ENCODE measurements around the gene GRM5.

Gene GRM5

GRCh38 chr11:88515002-88515401 lies 550.8 kb downstream of the GRM5 start:
- DNase-seq (ENCODE audit: low read depth): no peak
- TF ChIP-seq CTCF (IDR thresholded peaks at IDR 0.05; ENCODE audit: low read depth, low read length, missing control alignments): no peak
- H3K4me3 ChIP-seq (ENCODE audit: low read depth, low read length): no peak overlapping the region

DNA sequence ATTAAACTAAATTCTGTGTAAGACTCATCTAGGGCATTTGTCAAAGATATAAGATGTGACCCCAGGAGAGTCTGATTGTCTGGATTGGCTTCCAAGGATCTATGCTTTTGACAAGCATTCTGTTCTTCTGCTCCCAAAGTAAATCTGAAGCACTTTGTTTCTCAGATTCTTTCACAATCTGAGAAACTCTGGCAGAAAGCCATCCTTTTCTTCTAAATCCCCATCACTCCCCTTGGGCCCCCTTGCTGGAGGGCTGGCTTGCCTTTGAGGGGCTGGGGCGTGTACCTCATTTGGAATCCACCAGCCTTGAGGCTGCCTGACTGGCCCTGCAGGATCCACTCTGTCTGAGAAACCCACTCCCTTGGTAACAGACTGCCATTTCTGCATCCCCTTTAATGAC lies 554.8 kb downstream of the GRM5 start:
- no peak overlapping the region for H3K4me3 ChIP-seq (ENCODE audit: low read depth, low read length)
- TF ChIP-seq CTCF (IDR thresholded peaks at IDR 0.05; ENCODE audit: low read depth, low read length, missing control alignments): no peak
- no peak for DNase-seq (ENCODE audit: low read depth)

GRCh38 chr11:88508759-88509581 lies 556.8 kb downstream of the GRM5 start:
- no peak for TF ChIP-seq CTCF (IDR thresholded peaks at IDR 0.05; ENCODE audit: low read depth, low read length, missing control alignments)
- DNase-seq (ENCODE audit: low read depth): no peak
- no peak overlapping the region for H3K4me3 ChIP-seq (ENCODE audit: low read depth, low read length)

DNA sequence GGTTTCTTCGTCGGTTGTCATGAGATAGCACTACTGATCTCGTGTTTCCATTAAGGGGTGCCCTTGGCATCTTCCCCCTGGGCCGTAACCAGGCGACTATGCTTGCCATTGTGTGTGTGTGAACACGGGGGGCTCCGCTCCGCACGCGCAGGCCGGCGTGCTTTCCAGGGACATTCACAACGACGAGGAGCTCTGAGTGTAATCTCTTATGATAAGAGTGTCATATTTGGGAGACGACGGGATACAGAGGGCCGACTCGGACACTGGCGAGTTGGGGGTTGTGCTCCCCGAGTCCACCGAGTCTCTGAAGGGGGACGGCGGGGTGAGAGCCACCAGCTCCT lies 557.4 kb downstream of the GRM5 start:
- DNase-seq (ENCODE audit: low read depth): no peak
- H3K4me3 ChIP-seq (ENCODE audit: low read depth, low read length): no peak overlapping the region

DNA sequence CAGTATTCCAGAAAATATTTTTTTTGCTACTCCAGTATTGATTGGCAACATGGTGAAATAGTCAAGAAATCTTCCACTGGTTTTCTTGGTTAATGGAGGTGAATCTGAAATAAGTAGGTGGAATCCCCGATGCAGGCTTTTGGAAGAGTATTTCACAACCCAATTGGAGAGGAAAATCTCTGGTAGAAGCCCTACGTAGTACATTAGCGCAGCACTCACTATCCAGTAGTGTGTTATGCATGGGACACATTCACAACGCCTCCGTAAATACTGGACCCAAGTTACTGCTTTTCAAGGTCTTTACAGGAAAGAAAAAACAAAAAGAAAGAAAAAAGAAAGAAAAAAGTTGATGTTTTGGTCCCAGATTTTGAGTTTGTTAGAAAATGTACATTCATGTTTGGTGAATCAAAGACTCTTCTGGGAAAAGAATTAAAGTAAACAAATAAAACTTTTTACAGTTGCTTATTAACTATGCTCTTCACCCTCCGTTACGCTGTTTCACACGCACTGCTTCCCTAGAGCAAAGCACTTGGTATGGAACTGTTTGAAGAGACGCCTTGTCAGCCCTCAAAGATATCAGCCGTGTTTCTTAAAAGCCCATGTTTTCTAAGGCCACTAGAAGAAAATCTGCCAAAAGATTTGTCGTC lies 557.9 kb downstream of the GRM5 start:
- no peak overlapping the region for H3K4me3 ChIP-seq (ENCODE audit: low read depth, low read length)
- DNase-seq (ENCODE audit: low read depth): no peak
- TF ChIP-seq CTCF (IDR thresholded peaks at IDR 0.05; ENCODE audit: low read depth, low read length, missing control alignments): no peak

More for the DNA sequence above, 557.4 kb downstream of the GRM5 start:
- TF ChIP-seq CTCF (IDR thresholded peaks at IDR 0.05; ENCODE audit: low read depth, low read length, missing control alignments): no peak

- no peak for DNase-seq (ENCODE audit: low read depth)
Measured at GRCh38 chr11:88501541-88501940, 564.2 kb downstream of the GRM5 start.

More at GRCh38 chr11:88501541-88501940, 564.2 kb downstream of the GRM5 start:
- no peak overlapping the region for H3K4me3 ChIP-seq (ENCODE audit: low read depth, low read length)
- no peak for TF ChIP-seq CTCF (IDR thresholded peaks at IDR 0.05; ENCODE audit: low read depth, low read length, missing control alignments)

Data from GM12864 (cell line).